ENCODE measurements around the gene P2RX2.

P2RX2 gene

GRCh38 chr12:132618683-132619043, at the start of gene P2RX2:
Gene P2RX2, plus strand, starts transcription at chr12:132618776. Its CDS starts 41 bp downstream, at chr12:132618817.
- DNase-seq: no peak

DNA sequence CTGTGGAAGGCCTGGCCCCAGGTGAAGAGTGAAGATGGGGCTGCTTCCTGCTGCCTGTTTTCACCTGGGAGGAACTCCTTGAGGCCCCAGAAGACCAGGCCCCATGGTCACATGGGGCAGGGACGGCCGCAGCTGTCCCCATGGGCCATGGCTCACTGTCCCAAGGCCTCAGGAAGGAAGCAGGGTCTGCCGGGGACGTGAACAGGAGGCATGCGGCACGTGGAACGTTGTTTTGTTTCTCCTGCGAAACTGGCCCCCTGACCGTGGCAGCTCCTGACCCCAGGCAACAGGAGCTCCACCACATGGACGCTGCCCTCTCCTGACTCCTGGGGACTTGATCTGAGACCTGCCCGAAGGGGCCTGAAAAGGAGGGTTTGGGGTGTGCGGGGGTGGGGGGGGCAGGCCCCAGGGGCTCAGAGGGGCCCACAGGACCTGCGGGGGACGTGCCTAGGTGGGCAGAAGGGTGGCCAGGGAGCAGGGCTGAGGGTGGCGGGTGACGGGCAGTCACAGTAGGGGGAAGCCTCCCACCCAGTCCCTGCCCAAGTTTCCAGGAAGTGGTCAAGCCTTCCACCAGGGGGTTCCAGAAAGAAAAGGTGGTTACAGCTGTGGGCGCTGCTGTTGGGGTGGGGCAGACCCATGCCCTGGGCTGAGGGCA, 49.6 kb upstream of the P2RX2 start:
- DNase-seq: no peak

DNA sequence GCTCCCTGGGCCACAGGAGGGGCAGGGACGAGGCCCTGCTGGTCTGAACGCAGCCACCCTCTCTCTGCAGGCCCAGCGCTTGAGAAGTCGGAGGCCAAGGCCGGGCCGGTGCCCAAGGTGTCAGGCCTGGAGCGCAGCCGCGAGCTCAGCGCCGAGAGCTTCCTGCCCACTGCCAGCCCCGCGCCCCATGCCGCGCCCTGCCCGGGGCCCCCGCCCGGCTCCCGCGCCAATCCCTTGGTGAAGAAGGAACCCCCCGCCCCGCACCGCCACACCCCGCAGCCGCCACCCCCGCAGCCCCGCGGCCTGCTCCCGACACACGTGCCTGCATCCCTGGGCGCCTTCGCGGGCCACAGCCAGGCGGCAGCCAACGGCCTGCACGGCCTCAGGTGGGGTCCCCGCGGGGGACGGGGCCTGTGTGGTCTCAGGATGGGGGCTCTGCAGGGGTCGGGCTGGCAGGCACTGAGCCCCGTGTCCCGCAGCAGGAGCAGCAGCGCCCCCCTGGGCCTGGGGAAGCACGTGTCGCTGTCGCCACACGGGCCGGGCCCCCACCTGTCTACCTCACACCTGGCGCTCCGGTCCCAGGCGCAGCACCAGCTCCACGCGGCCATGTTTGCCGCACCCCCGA, 48.6 kb upstream of the P2RX2 start:
- no peak for DNase-seq

DNA sequence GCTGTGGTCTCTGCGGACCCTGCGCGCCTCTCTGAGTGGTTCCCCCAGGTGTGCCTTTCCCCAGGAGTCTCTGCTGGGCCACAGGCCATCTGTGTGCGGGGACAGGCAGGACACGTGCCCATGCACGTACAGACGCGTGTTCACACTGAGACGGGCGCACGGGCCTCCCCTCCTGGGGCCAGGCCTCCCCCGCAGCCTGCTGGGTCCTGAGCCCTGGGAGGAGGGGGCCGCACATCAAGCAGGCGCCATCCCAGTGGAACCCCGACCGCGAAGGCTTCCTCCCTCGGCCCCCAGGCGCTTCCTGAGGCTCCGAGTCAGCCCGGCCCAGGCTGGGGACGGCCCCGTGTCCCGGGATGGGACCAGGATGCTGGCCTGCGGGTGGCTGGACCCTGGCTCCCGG, 47.9 kb upstream of the P2RX2 start:
- no peak for DNase-seq

DNA sequence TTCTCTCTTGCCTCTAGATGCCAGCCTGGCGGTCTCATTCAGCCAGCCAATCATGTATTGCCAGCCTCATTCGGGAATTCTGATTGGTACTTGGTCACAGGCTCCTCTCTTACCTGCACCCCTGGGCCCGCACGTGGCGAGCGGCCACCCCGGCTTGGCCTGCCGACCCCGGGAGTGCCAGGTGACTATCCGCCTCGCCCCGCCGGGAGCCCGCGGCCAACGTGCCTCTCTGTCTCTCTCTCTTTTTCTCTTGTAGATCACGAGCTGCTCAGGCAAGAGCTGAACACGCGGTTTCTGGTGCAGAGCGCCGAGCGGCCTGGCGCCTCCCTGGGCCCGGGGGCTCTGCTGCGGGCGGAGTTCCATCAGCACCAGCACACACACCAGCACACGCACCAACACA, 47.5 kb upstream of the P2RX2 start:
- DNase-seq: no peak

GRCh38 chr12:132571598-132571997, 47.0 kb upstream of the P2RX2 start:
- DNase-seq: no peak

- DNase-seq: no peak
These were observed 46.5 kb upstream of the P2RX2 start for GRCh38 chr12:132572106-132572505.

GRCh38 chr12:132572801-132573760, 45.5 kb upstream of the P2RX2 start:
- no peak for DNase-seq

GRCh38 chr12:132574271-132574996, 44.1 kb upstream of the P2RX2 start:
- DNase-seq: no peak

DNA sequence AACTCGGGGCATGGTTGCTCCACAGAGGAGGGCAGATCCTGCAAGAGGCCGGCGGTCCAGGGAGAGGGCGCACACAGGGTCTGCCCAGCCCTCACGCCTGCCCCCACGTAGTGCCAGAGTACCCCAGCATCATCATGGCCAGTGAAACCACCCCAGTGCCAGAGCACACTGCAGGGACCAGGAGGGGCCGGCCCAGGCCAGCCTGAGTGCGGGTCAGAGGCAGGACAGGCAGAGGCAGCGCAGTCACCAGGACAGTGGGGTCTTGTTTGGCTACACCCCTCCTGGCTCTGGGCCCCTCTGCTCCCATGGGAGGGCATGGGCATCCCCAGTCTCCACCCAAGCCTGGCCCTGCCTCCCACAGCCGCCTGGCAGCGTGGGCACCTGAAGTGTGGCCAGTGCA, 42.9 kb upstream of the P2RX2 start:
- DNase-seq: no peak

DNA sequence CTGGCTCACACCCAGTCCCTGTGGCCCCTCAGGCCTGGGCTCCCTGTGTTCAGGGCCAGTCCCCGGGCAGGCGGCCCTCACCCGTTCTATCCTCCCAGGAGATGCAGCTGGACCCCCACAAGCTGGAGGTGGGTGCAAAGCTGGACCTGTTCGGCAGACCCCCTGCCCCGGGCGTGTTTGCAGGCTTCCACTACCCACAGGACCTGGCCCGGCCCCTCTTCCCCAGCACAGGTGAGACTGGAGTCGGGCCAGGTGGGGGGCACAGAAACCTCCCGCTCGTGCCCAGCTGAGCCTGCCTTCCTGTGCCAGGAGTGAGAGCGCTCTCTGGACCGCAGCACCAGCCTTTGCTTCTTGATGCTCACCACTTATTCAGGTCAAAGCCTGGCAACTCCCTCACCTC, 41.9 kb upstream of the P2RX2 start:
- DNase-seq: no peak

GRCh38 chr12:132577191-132577920, 41.2 kb upstream of the P2RX2 start:
- no peak for DNase-seq

GRCh38 chr12:132578118-132578517, 40.5 kb upstream of the P2RX2 start:
- DNase-seq: no peak

DNA sequence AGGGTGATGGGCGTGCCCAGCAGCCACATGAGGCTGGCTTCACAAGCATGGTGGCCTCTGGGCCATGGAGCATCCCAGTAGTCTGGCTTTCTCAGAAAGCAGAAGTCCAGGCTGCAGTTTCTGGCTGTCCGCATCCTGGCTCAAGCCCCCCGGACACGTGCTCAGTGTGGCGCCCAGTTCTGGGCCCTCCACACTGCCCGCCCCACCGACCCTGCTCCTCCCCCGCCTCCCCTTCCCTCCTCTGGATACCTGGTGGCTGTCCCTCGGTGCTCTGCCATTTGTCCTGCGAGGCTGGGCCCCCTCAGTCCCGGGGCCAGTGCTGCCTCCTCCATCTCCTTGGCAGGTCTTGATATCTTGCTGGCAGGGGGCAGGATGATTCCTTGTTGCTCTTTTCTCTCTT, 39.8 kb upstream of the P2RX2 start:
- DNase-seq: no peak

DNA sequence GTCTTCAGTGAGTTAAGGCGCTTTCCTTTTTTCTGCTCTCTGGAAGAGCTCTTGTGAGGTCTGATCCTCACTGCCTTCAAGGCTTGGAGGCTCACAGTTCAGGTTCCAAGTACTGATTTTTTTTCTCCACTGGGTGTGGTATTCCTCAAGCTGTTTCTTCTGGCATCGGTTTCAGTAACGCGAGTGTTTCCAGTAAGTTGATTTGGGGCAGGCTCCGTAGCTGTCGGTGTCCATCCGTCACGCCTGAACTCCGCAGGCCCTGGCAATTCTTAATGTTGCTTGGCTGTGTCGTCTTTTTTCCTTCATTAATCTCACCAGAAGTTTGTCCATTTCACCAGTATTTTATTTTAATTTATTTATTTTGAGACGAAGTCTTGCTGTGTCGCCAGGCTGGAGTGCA, 38.8 kb upstream of the P2RX2 start:
- no peak for DNase-seq

- DNase-seq: no peak
These were observed 37.8 kb upstream of the P2RX2 start for GRCh38 chr12:132580701-132581292.

DNA sequence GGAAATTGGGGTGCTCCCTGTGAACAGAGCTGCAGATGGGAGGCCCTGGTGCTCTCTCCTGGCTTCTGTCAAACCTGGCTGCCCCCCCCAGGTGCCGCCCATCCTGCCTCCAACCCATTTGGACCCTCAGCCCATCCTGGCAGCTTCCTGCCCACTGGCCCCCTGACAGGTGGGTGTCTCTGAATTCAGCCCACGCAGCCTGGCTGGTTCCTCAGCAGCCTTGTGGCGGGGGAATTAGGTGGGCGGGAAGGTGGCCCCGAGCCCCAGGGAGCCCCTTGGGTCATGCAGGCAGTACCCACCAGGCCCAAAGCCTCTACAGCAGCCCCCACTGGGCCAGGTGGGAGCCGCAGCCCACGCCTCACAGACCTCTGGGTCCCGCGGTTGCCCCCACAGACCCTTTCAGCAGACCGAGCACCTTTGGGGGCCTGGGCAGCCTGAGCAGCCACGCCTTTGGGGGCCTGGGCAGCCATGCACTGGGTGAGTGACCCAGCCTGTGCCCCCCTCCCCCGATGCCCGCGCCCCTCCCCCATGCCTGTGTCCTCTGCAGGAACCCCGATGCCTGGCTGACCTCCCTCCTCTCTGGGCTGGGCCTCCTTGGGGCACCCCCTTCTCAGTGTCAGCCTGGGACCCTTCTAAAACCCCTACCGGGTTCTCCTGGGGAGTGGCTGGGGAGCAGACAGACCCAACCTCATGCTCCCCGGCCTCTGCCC, 37.1 kb upstream of the P2RX2 start:
- DNase-seq: no peak

DNA sequence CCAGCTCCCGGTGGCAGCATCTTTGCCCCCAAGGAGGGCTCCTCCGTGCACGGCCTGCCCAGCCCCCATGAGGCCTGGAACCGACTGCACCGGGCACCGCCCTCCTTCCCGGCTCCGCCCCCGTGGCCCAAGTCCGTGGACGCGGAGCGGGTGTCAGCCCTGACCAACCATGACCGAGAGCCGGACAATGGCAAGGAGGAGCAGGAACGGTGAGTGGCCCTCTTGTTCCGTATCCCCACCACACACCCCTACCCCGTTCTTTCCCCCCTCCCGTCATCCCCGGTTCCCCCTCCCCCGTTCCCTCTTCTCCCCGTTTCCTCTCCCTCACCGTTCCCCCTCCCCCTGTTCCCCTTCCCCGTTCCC, 36.5 kb upstream of the P2RX2 start:
- no peak for DNase-seq

- DNase-seq: no peak
These were observed 35.8 kb upstream of the P2RX2 start for GRCh38 chr12:132582582-132583410.

GRCh38 chr12:132583411-132583710, 35.2 kb upstream of the P2RX2 start:
- no peak for DNase-seq

- DNase-seq: no peak
These were observed 34.8 kb upstream of the P2RX2 start for GRCh38 chr12:132583736-132584135.
